Measurements from ENCODE around the gene CEL.
"Not testable (repeated sequence)": the region's sequence is repeated elsewhere in the genome, so short reads cannot be mapped to it uniquely, and the experiment has no call there.

DNA sequence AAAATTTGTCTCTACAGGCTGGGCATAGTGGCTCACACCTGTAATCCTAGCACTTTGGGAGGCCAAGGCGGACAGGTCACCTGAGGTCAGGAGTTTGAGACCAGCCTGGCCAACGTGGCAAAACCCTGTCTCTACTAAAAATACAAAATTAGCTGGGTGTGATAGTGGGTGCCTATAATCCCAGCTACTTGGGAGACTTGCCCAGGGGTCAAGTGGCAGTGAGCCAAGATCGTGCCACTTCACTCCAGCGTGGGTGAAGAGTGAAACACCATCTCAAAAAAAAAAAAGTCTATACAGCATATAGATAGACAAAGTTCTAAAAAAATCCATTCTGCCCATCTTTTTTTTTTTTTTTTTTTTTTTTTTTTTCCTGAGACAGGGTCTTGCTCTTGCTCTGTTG lies 32.6 kb downstream of the CEL start:
- TF ChIP-seq CTCF, POLR2A (IDR thresholded peaks at IDR 0.05): not testable (repeated sequence)
